Tibial nerve (tissue), 4 donors: Measurements from ENCODE around the gene SUSD2. TPM values are rescaled to one million over a fixed set of nuclear protein-coding genes. Genes with fewer than 3 reads are reported as not detected.

Experiments used
- DNase-seq, 2 donors: peaks; one replicate each; pipeline ENCODE4 v3.0.0-alpha.2; 2019; ENCODE audit warnings: low spot score in 2 of 2
- H3K27ac ChIP-seq, 4 donors: fragments of 200-600 bp; sonication (generic) in 3 of 4; one replicate each; pipeline ENCODE4 v1.5.1; 2017 to 2019; ENCODE audit warnings: mild to moderate bottlenecking in 1 of 4
- H3K27me3 ChIP-seq, 2 donors: fragments of 200-600 bp; sonication (generic) in 1 of 2; one replicate each; pipeline versions ENCODE4 v1.5.1 to v1.6.0; 2017 to 2019
- H3K36me3 ChIP-seq, 3 donors: fragments of 200-600 bp; sonication (generic); one replicate each; pipeline ENCODE4 v1.5.1; 2018 to 2019
- H3K4me1 ChIP-seq, 4 donors: fragments of 200-600 bp; sonication (generic) in 3 of 4; one replicate each; pipeline ENCODE4 v1.5.1; 2017 to 2019
- H3K4me3 ChIP-seq, 4 donors: fragments of 200-600 bp; sonication (generic) in 3 of 4; one replicate each; pipeline ENCODE4 v1.5.1; 2017 to 2019; ENCODE audit warnings: mild to moderate bottlenecking in 1 of 4, moderate library complexity in 1 of 4
- H3K9me3 ChIP-seq, 4 donors: fragments of 200-600 bp; sonication (generic) in 3 of 4; one replicate each; pipeline ENCODE4 v1.5.1; 2017 to 2019
- EP300 ChIP-seq, 2 donors: sonication (generic); formaldehyde crosslinking; IDR thresholded peaks; one replicate each; pipeline ENCODE4 v1.6.1; 2017; ENCODE audit warnings: antibody characterized with exemption in 2 of 2, mild to moderate bottlenecking in 1 of 2
- POLR2A ChIP-seq, 2 donors: fragments of 450-650 bp; IDR thresholded peaks; one replicate each; pipeline ENCODE4 v1.6.1; 2017; ENCODE audit warnings: antibody characterized with exemption in 2 of 2, mild to moderate bottlenecking in 2 of 2, moderate library complexity in 2 of 2
- WGBS, 2 donors: methylation state at CpG; one replicate each; pipeline ENCODE4 v1.1.5; 2018; 5-methylcytosine and 5-hydroxymethylcytosine counted together
- total RNA-seq, 4 donors: library from RNA; depleted of rRNA; stranded (reverse); fragments of >200 nt; gene quantifications; one replicate each; pipeline ENCODE4 v1.1.0, GENCODE V29; 2016
- TF ChIP-seq, protein P1 (sequence below), 5 experiments: fragments of 200-600 bp in 3 of 5; fragments of 450-650 bp in 2 of 5; sonication (generic) in 3 of 5; IDR thresholded peaks; one replicate each; pipeline ENCODE4 v1.5.1; 2016 to 2019; ENCODE audit warnings: antibody characterized with exemption in 5 of 5, mild to moderate bottlenecking in 3 of 5, moderate library complexity in 2 of 5

SUSD2 gene
- total RNA-seq, 4 donors from 2014 or later = 9.0 to 9.6 (median 9.4) TPM

DNA sequence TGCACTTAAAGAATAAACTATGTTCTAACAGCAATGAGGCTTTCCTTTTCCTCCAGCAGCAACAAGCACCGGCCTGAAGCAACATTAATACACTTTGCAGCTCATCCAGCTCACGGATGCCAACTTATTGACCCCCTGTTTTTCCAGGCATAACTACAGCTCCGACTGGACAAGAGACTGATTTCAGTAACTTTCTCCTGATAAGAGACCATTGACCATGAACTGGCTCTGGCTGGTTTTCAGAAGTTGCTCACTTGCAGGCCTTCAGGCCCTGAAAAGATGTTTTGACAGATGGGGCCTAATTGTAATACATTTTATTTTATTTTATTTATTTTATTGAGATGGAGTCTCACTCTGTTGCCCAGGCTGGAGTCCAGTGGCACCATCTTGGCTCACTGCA lies 36.1 kb downstream of the SUSD2 start:
- no peak overlapping the region for H3K4me3 ChIP-seq

DNA sequence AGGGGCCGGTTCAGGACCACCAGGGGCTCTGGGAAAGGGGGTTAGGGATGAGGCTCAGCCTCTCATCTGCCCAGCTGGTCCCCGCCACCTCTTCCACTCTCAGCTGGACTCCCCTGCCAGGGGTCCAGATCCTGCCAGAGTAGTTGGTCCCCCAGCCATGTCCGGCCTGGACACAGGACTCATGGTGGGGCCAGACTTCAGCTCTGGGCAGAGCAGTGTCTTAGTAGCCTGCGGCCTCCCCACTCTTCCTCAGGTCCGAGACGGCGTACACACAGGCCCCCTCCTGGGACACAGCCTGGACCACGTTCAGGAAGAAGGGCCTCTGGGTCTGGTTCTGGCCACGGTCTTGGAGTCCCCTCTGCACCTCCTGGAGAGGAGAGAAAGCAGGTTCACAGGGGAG lies 38.5 kb downstream of the SUSD2 start:
- no peak for DNase-seq
- Histone ChIP-seq H3K36me3 (peaks cover 0 to 31% (median 0%) of the 10 kb centered on the region in 3 donors), H3K27ac (no peak overlapping the region), H3K4me3 (no peak overlapping the region), H3K27me3 (no peaks in the 10 kb centered on the region), H3K9me3 (peaks cover 0 to 10% (median 0%) of the 10 kb centered on the region in 4 donors), H3K4me1 (no peaks in the 10 kb centered on the region)
- WGBS, 2 donors = 89 to 91% methylated on average over 9 of the region's 9 CpGs
- TF ChIP-seq, protein P1, sequence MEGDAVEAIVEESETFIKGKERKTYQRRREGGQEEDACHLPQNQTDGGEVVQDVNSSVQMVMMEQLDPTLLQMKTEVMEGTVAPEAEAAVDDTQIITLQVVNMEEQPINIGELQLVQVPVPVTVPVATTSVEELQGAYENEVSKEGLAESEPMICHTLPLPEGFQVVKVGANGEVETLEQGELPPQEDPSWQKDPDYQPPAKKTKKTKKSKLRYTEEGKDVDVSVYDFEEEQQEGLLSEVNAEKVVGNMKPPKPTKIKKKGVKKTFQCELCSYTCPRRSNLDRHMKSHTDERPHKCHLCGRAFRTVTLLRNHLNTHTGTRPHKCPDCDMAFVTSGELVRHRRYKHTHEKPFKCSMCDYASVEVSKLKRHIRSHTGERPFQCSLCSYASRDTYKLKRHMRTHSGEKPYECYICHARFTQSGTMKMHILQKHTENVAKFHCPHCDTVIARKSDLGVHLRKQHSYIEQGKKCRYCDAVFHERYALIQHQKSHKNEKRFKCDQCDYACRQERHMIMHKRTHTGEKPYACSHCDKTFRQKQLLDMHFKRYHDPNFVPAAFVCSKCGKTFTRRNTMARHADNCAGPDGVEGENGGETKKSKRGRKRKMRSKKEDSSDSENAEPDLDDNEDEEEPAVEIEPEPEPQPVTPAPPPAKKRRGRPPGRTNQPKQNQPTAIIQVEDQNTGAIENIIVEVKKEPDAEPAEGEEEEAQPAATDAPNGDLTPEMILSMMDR (IDR thresholded peaks at IDR 0.05) = no peak
- TF ChIP-seq POLR2A (IDR thresholded peaks at IDR 0.05) (no peak), EP300 (IDR thresholded peaks at IDR 0.05) (no peak)

More for the DNA sequence above, 36.1 kb downstream of the SUSD2 start:
- Histone ChIP-seq H3K36me3 (peaks cover 0 to 21% (median 0%) of the 10 kb centered on the region in 3 donors), H3K27me3 (no peaks in the 10 kb centered on the region), H3K27ac (no peak overlapping the region), H3K9me3 (no peaks in the 10 kb centered on the region), H3K4me1 (no peaks in the 10 kb centered on the region)
- DNase-seq = no peak
- TF ChIP-seq, protein P1 (IDR thresholded peaks at IDR 0.05) = no peak
- no peak for TF ChIP-seq EP300 (IDR thresholded peaks at IDR 0.05)
- no peak for TF ChIP-seq POLR2A (IDR thresholded peaks at IDR 0.05)
- WGBS, 2 donors = 63 to 66% methylated on average over 3 of the region's 3 CpGs

DNA sequence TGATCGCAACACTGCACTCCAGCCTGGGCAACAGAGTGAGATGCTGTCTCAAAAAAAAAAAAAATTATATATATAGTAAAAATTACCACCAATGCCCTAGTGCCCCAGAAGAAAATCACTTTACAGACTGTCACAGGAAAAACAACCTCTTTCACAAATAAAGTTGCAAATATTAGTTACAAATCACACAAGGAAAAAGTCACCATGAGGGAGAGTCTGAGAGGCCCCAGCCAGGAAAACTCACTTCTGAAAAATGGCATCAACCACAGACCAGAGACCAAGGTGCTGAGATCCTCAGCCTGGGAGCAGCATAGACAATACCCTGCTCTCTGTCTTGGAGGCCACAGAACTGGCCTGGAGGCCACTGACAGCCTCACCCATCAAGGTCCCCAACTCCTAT lies 43.2 kb downstream of the SUSD2 start:
- DNase-seq = no peak
- TF ChIP-seq, protein P1 (IDR thresholded peaks at IDR 0.05) = no peak
- no peak for TF ChIP-seq EP300 (IDR thresholded peaks at IDR 0.05)
- no peak for TF ChIP-seq POLR2A (IDR thresholded peaks at IDR 0.05)
- Histone ChIP-seq H3K4me3 (no peak overlapping the region), H3K4me1 (no peaks in the 10 kb centered on the region), H3K9me3 (peaks cover 0 to 18% (median 0%) of the 10 kb centered on the region in 4 donors), H3K27me3 (no peaks in the 10 kb centered on the region), H3K27ac (no peak overlapping the region), H3K36me3 (peaks cover 0 to 62% (median 0%) of the 10 kb centered on the region in 3 donors)
- WGBS, 2 donors = 100% methylated on average over 1 of the region's 1 CpG

DNA sequence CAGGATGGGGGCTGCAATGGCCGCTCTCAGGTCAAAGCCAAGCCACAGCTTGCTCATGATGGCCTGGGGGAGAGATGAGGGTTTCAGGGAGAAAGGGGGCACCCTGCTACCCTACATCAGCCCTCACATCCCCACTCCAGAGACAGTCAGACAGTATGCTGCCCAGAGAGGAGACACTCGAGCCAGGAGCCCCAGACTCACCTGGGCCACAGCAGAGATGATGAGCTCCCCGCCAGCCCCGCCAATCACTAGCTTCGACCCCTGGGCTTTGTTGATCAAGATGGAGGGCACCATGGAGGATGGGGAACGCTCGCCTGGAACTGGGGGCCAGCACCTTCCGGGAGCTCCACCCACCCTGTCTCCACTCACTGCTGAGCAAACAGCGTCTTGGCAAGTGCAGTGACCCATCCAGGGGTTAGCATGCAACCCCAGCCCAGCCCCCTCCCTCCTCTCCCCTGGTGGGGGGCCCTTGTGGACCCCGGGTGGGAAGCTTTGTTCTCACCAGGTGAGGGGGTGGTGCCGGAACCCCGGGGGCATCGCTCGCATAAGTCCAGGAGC lies 43.8 kb downstream of the SUSD2 start:
- TF ChIP-seq EP300 (IDR thresholded peaks at IDR 0.05) = no peak
- TF ChIP-seq, protein P1 (IDR thresholded peaks at IDR 0.05) = no peak
- no peak for TF ChIP-seq POLR2A (IDR thresholded peaks at IDR 0.05)
- H3K9me3 ChIP-seq = peaks cover 0 to 18% (median 0%) of the 10 kb centered on the region in 4 donors
- WGBS, 2 donors = 89 to 93% methylated on average over 8 to 14 of the region's 14 CpGs
- H3K36me3 ChIP-seq = peaks cover 0 to 55% (median 0%) of the 10 kb centered on the region in 3 donors
- no peak for DNase-seq
- H3K27me3 ChIP-seq = no peaks in the 10 kb centered on the region
- H3K4me1 ChIP-seq = no peaks in the 10 kb centered on the region
- no peak overlapping the region for H3K4me3 ChIP-seq
- no peak overlapping the region for H3K27ac ChIP-seq

DNA sequence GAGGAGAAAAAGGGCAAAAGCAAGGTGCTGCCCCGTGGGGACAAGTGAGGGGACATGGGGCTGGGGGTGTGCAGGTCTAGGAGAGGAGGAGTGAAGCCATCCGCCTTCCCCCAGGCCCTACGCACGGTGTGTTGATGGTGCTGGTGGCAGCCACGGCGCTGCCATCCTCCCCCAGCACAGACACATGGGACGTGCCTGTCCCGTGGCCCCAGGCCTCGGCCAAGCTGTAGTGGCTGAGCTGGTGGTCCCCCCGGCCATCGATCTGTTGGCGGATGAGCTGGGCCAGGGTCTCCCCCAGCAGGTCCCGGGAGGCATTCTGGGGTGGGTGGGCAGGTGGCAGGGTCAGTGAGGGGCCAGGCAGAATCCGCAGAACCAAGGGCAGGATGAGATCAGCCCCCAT lies 44.7 kb downstream of the SUSD2 start:
- Histone ChIP-seq H3K36me3 (peaks cover 0 to 47% (median 0%) of the 10 kb centered on the region in 3 donors), H3K9me3 (peaks cover 0 to 18% (median 0%) of the 10 kb centered on the region in 4 donors), H3K4me3 (no peak overlapping the region), H3K27me3 (no peaks in the 10 kb centered on the region), H3K4me1 (no peaks in the 10 kb centered on the region), H3K27ac (no peak overlapping the region)
- TF ChIP-seq POLR2A (IDR thresholded peaks at IDR 0.05) (no peak), EP300 (IDR thresholded peaks at IDR 0.05) (no peak)
- DNase-seq = no peak
- WGBS, 2 donors = 93 to 95% methylated on average over 10 to 14 of the region's 14 CpGs
